Measurements from ENCODE around the gene BAIAP2.

Gene BAIAP2

DNA sequence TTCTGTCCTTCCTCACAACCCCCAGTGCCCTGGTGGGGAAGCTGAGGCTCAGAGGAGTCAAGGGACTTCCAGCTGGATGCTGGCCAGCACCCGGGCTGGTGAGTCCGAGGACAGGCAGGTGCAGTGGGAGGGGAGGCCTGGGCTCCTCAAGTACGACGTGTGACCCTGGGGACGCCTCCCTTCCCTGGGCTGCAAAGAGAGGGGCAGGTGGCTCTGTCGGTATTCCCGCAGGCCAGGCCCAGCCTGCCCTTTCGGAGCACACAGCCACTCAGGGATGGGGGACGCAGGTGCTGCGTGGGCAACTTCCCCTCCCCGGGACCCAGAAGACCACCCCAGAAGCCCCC is 97.2 kb downstream of the BAIAP2 start:
- no peak overlapping the region for H3K4me3 ChIP-seq (ENCODE audit: severe bottlenecking)
- no peaks in the 10 kb centered on the region for H3K9me3 ChIP-seq (ENCODE audit: severe bottlenecking)
- no peaks in the 10 kb centered on the region for H3K4me1 ChIP-seq (ENCODE audit: insufficient read depth, poor library complexity, severe bottlenecking)
- TF ChIP-seq CTCF (IDR thresholded peaks at IDR 0.05; ENCODE audit: poor library complexity, severe bottlenecking): no peak
- H3K27me3 ChIP-seq (ENCODE audit: insufficient read depth, poor library complexity, severe bottlenecking): no peaks in the 10 kb centered on the region
- no peak for ATAC-seq (ENCODE audit: low read depth)
- H3K27ac ChIP-seq (ENCODE audit: poor library complexity, severe bottlenecking): no peak overlapping the region
- H3K36me3 ChIP-seq (ENCODE audit: low read depth): no peaks in the 10 kb centered on the region
- DNase-seq (ENCODE audit: low spot score): no peak

DNA sequence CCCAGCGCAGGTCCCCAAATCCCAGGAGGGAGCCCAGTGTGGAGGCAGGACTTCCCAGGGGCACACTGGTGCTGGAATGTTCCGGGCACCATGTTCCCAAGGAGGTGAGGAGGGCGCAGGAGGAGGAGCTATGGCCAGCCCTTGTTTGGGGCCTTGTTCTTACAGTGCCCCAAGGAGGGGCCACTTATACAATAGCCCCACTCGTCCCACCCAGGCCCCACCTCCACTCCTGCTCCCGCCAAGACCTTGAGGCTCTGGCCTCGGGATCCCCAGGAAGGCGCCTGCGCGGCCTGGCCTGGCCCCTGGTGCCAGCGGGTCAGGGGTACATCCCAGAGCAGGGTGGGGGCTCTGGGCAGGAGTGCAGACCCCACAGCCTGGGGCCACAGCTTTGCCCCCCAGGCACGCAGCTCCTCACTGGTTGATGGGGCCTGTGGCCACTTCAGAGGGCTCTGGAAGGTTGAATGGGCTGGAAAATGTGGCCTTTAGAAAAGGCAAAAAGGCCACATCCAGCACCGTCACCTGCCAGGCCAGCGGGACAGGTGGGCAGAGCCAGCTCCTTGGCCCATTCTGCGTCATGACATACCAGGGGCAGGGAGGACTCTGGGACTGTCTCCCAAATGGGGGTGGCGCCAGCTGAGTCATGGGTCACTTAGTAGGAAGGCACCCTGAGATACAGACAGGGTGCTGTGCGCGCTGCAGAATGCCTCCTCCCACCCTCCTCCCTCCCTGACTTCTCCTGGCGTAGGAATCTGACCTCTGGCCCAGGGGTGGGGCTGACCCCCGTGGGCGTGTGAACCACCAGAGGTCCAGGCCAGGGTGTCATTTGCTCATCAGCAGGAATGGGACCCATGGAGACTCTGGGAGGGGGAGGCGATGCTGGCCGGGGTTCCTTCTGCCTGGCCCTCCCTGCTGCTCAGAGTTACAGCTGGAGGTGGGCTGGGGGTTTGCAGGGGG is 98.1 kb downstream of the BAIAP2 start:
- ATAC-seq (ENCODE audit: low read depth): no peak
- H3K36me3 ChIP-seq (ENCODE audit: low read depth): no peaks in the 10 kb centered on the region
- no peak overlapping the region for H3K4me3 ChIP-seq (ENCODE audit: severe bottlenecking)
- no peak for TF ChIP-seq CTCF (IDR thresholded peaks at IDR 0.05; ENCODE audit: poor library complexity, severe bottlenecking)
- no peak overlapping the region for H3K27ac ChIP-seq (ENCODE audit: poor library complexity, severe bottlenecking)
- no peak for DNase-seq (ENCODE audit: low spot score)
- H3K9me3 ChIP-seq (ENCODE audit: severe bottlenecking): no peaks in the 10 kb centered on the region
- H3K4me1 ChIP-seq (ENCODE audit: insufficient read depth, poor library complexity, severe bottlenecking): no peaks in the 10 kb centered on the region
- H3K27me3 ChIP-seq (ENCODE audit: insufficient read depth, poor library complexity, severe bottlenecking): no peaks in the 10 kb centered on the region

- DNase-seq (ENCODE audit: low spot score): no peak
- H3K27ac ChIP-seq (ENCODE audit: poor library complexity, severe bottlenecking): no peak overlapping the region
- no peak overlapping the region for H3K4me3 ChIP-seq (ENCODE audit: severe bottlenecking)
- no peaks in the 10 kb centered on the region for H3K4me1 ChIP-seq (ENCODE audit: insufficient read depth, poor library complexity, severe bottlenecking)
- H3K9me3 ChIP-seq (ENCODE audit: severe bottlenecking): no peaks in the 10 kb centered on the region
- TF ChIP-seq CTCF (IDR thresholded peaks at IDR 0.05; ENCODE audit: poor library complexity, severe bottlenecking): no peak
- no peaks in the 10 kb centered on the region for H3K36me3 ChIP-seq (ENCODE audit: low read depth)
- ATAC-seq (ENCODE audit: low read depth): no peak
- H3K27me3 ChIP-seq (ENCODE audit: insufficient read depth, poor library complexity, severe bottlenecking): no peaks in the 10 kb centered on the region
Observed at GRCh38 chr17:81134064-81134781, 99.3 kb downstream of the BAIAP2 start.

DNA sequence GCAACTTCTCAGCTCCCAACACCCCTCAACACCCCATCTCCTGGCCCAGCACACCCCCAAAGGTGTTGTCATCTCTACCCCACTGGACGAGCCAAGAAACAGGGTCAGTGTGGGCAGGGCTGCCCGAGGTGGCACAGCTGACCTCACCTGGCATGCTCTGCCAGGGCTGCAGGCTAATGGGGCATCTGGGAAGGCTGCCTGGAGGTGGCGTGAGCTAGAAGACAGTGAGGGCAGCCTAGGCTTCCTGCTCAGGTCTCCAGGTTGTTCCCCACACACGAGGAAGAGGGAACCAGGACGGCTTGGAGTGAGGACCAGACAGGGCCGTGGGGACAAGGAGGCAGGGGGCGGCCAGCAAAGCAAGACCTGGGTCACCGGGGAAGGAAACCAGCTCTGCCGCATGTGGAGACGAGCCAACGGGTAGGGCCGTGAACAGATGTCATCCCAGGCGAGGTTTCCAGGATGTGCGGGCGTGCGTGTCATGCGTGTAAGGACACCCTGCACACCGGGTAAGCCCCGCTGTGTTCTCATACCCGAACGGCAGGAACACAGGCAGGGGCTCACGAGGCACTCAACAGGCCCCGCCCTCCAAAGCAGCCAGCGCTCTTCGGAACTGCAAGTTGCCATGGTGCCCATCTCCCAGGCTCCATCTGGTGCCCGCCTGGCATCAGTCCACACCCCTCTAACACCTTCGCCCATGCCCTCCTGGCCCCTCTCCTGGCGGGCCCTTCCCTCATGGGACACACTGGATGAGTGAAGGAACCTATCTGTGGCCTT is 100.7 kb downstream of the BAIAP2 start:
- TF ChIP-seq CTCF (IDR thresholded peaks at IDR 0.05; ENCODE audit: poor library complexity, severe bottlenecking): no peak
- Histone ChIP-seq H3K36me3 (ENCODE audit: low read depth) (no peaks in the 10 kb centered on the region), H3K4me3 (ENCODE audit: severe bottlenecking) (no peak overlapping the region), H3K27me3 (ENCODE audit: insufficient read depth, poor library complexity, severe bottlenecking) (no peaks in the 10 kb centered on the region), H3K9me3 (ENCODE audit: severe bottlenecking) (no peaks in the 10 kb centered on the region), H3K4me1 (ENCODE audit: insufficient read depth, poor library complexity, severe bottlenecking) (no peaks in the 10 kb centered on the region), H3K27ac (ENCODE audit: poor library complexity, severe bottlenecking) (no peak overlapping the region)
- DNase-seq (ENCODE audit: low spot score) (no peak), ATAC-seq (ENCODE audit: low read depth) (no peak)
